HG02885 (cell line): ENCODE measurements around the gene FDXR.
"Not testable (repeated sequence)": the region's sequence is repeated elsewhere in the genome, so short reads cannot be mapped to it uniquely, and the experiment has no call there.

Experiments used
- ATAC-seq: cut with Tn5 transposase; IDR thresholded peaks from one replicate; pipeline ENCODE4 v1.9.1; 2021; ENCODE audit warnings: mild to moderate bottlenecking; ENCODE audit not compliant: unreplicated experiment, poor library complexity

FDXR gene

DNA sequence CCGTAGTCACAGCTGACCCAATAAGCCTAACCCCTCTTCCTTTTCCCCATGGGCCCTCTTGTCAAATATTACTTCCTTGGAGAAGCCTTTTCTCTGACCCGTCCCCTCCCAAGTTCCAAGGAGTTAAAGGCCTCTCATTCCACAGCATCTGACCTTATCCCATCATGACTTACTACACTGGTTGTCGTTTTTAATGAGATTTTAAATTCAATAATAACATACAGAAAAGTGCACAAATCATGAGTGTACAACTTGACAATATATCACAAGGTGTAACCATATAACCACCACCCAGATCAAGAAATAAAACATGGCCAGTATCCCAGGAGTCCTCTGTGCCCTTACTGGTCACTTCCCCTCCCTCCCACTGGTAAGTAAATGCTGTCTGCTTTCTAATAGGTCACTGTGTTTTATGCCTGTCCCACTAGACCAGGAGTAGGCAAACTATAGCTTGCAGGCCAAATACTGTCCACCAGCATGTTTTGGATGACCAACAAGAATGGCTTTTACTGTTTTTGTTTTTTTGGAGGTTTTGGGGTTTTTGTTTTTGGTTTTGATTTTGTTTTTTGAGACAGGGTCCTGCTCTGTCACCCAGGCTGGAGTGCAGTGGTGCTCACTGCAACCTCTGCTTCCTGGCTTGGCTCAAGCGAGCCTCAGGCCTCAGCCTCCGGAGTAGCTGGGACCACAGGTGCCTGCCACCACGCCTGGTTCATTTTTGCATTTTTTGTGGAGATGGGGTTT, 1.2 kb upstream of the FDXR start:
- no peak for ATAC-seq

DNA sequence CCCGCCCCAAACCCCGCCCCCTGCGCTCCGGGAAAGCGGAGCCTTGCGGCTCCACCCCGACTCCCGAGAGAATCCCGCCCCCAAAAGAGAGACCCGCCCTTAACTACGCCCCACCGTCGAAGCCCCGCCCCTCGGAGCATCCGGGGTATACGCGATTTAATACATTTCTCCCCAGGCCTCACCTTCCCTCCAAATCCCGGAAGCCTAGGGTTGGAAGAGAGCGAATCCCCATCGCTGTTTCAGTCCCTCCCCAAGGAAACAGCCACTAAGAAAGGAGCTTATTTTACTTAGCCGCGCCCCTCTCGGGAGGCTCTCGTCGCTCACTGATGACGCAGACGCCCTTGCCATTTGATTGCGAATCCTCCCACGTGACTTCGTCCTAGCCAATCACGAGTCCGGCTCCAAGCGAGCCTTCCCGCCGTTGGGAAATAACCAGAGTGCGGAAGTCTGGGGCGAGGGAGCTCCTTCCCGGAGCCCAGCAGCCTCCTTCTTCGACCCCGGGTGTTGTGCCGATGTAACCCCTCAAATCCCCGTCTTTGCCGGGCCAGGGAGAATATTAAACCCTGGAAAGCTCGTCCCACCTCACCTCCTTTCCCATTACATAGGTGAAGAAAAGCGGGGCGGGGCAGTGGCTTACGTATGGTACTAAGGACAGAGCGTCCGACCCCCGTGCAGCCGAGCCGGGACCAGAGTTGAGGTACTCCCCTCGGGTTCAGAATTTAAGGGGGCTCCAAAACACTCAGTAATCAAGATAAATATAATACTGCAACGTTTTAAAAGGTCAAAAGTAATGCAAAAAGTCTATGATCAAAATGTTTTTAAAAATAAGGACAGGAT, 461 bp upstream of the FDXR start:
- peak; percentile 90 for ATAC-seq

DNA sequence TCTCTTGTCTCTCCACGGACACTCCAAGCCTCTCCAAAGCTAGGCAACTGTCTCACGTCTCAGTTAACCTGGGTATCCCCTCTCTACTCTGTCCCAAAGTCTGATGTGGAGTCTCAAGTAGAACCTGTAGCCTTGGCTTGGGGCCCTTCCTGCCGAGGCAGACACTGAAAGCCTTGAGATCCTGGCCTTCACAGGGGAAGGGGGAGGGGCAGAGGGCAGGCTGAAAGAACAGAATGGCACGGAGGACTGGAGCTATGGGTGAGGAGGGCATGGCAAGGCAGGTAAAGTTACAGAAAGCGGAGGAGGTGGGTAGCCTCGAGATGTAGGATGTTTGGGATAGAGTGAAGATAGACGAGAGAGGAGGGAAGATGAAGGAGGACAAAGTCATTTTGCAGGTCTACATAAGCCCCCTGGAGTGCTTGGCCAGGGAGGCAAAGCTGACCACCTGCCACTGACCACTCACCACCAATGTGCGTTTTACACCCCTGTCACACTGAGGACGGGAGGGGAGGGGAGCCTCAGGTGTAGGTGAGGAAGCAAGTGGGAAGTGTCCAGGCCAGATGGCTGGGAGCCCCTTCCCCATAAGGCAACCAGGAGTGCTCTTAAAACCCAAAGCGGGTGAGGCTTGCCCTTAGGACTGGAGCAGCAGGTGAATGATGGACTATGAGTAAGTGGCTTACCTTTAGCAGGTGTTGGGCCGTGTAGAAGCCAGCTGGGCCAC, 1.3 kb downstream of the FDXR start:
- no peak for ATAC-seq

DNA sequence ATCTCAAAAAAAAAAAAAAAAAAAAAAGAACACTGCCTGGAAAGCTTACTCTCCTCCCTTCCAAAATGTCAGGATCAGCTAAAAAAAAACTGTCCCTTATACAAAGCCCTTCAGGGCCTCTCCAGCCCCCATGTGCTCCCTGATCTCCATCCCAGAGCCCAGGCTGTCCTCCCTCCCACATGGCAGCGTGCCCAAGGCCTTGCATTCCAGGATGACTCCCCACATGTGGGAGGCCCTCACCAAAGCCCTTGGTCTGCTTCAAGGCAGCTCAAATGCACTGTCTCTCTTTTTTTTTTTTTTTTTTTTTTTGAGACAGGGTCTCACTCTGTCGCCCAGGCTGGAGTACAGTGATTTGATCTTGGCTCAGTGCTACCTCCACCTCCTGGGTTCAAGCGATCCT, 2.3 kb downstream of the FDXR start:
- no peak for ATAC-seq

DNA sequence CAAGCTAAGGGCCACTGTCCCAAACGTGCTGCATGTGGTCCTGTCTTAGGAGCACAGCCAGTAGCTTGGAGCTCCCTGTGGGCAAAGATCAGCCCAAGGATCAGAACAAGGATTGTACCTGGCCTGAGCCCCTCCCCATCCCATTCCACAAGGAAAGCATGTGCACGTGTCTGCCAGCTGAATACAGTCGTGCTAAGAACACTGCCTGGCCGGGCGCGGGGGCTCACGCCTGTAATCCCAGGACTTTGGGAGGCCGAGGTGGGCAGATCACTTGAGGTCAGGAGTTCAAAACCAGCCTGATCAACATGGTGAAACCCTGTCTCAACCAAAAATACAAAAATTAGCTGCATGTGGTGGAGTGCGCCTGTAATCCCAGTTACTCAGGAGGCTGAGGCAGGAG, 2.8 kb downstream of the FDXR start:
- ATAC-seq, result not testable (repeated sequence)

DNA sequence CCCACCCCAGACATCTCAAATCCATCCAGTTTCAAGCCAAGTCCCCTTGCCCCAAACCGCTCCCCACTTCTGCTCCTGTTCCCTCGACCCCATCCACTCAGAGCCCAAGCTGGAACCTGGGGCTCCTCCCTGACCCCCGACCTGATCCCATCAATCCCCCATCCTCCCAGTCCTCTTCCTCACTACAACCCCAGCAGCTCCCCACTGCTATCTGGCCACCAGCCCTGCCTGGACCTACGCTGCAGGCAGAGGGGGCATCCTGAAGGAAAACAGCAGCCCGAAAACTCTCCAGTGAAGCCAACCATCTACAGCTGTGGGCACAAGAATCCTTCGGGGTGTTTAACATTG, 3.9 kb downstream of the FDXR start:
- ATAC-seq, result no peak

DNA sequence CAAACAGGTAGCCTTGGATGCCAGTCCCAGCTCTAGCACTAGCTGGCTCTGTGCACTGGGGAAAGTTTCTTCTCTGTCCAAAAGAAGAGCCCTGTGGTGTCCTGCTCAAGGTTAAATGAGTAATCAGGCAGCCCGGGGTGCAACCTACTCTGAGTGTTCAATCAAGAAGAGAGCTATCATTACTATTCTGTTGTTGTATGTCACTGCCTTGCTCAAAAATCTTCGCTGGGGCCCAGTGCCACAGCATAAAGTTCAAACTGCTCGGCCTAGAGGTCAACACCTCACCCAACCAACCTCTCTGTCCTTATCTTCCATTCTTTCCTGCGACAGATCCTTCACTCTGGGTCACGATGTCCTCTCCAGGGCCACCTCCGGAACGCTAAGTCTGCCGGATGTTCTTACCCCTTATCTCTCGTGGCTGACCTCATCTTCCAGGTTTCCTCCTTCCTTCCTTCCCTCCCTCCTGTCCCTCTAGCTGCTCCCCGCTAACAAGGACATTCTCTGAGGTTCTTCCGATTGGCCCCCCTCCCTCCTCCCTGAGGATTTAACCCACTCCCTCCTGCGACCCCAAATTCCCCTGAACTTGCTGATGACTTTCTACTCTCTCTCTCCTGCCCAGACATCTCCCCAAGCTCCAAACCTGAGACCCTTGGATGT, 4.4 kb downstream of the FDXR start:
- ATAC-seq, result no peak

DNA sequence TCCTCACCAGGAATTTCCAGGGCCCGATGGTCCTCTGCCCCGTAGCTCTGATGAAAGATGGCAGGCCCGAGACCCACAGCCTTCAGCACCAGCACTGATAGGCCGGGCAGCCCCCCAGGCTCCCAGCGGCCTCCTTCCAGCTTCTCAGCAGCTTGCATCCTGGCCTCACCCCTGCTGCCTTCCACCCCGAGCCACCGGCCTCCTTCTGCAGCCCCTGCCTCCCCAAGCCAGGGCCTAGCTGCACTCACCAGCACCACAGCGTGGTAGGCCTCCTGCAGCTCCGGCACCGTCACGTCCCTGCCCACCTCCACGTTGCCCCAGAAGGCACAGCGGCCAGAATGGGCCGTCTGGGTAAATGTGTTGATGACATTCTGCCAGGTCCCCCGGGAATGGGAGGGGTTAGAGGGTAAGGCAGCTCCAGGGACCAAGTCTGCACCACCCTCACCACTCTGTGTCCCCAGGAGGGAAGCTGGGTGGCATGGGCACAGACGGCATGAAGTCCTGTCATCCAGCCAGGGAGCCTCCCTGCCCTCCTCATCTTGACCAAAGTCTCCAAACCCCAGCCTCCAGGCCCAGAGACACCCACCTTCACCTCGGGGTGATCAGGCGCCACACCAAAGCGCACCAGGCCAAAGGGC, 6.5 kb downstream of the FDXR start:
- ATAC-seq, result no peak

DNA sequence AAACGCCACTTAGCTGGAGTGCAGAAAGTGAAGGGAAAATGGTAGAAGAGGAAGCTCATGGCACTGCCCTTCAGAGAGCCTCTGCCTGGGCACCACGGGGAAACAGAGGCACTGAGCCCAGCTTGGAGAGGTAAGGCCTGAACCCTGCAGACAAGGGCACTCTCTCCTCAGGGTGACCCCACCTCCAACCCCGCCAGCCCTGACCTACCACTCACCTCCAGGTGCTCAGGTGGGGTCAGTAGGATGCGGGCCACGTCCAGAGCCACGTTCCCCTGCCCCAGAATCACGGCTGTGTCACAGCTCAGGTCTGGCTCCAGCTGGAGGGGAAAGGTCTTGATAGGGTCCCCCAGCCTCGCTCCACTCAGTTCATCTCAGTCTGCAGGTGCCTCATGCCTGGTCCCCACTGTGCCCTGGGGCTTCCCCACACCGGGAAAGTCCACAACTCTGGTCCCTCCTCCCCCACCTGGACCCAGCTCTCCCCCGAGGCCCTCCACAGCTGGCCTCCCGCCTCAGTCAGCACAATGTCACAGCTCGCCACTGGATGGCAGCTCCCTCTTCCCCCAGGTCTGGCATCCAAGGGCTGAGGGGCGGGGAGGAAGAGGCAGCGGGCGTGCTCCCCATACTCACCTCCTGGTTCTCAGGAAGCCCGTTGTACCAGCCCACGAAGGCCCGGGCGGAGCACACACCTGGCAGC, 7.1 kb downstream of the FDXR start:
- ATAC-seq, result no peak

DNA sequence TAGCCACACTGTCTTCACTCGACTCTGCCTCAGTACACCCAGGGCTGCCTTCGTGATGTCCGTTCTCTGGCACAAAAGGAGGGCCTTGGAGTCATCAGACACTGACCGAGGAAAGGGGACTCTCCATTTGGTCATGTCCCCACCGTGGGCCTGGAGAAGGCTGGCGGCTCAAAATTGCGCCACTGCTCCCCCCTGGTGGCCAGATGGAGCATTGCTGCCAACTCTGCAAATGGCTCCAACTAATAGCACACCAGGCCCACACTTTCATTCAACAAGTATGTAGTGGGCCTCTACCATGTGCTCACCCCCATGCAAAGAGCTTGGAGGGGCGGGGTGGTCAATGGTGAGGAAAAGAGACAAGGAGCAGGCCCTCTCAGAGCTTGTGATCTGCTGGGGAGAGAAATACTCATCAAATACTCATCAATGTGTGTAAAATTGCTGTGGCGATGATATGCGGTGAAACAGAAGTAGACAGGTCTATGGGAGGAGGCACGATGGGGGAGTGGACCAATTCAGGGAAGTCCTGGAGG, 7.9 kb downstream of the FDXR start:
- no peak for ATAC-seq

DNA sequence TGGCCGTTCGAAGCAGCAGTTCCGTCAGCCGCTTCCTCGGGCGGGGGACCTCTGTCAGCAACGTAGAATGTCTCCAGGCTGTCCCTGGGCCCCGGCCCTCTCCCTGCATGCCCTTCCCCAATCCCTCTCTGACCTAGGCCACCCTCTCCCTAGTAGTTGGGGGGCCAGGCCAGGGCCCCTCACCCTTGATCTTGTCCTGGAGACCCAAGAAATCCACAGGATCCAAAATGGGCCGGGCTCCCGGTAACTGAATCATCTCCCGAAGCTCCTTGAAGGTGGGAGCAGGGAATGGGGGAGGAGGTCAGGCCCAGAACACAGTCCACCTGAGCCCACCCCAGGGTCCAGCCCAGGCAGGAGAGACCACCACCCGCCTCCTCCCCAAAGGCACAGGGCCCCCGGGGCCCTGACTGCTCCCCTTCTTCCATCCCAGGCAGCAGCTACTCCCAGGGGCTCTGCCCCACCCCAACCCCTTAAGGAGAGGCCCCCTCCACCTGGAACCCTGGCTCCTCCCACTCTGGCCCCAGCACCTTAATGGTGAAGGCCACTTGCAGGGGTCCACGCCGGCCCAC, 8.4 kb downstream of the FDXR start:
- ATAC-seq, result no peak

DNA sequence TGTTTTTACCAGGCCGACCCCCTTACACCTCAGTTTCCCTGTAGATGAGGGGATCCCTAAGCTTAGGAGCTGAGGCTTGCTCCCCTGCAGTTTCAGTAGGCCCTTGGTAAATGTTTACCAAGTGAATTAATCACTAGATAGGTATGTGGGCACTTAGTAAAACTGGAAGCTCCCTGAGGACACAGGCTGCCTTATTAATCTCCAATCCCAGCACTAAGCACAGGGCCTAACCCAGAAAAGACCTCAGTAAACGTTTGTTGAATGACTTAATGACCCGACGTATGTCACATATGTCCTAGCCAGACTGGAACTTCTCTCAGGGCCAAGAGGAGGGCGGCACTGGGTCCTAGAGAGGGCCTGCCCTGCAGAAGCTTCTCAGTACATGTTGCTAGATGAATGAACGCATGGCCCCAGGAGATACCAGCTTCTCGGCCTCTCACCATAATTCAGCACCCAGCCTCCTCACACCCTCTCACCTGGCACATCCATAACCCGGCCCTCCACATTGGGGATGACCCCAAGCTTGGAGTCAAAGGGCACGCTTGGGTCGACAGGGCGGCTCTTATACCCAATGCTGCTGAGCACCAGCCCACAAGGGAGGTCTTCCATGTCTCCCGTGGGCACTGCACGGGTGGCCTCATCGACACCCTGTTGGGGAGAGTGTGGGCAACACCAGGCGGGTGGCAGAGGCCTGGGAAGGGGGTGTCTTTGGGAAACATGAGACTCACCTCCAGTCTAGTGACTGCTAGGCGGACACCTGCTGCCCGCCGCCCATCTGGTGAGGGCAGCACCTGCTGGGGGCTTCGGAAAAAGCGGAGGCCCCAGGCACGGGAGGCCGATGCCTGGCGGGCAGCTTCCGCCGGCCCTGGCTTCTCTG, 9.1 kb downstream of the FDXR start:
- no peak for ATAC-seq

DNA sequence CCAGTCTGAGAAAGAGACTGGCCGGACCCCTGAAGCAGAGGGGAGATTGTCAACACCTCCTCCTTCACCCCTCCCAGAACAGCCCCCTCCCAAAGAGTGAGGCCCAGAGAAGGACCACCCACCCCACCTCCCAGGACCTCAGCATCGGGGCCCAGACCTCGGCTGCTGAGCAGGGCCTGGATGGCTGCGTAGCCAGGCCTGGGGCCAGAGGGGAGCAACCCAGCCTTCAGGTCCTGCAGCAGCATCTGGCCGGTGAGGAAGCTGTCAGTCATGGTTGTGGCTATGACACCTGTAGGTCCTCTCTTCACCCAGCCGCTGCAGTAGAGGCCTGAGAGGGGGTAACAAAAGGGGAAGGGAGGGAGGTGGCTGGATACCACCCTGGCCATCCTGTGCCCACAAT, 9.9 kb downstream of the FDXR start:
- ATAC-seq, result no peak

DNA sequence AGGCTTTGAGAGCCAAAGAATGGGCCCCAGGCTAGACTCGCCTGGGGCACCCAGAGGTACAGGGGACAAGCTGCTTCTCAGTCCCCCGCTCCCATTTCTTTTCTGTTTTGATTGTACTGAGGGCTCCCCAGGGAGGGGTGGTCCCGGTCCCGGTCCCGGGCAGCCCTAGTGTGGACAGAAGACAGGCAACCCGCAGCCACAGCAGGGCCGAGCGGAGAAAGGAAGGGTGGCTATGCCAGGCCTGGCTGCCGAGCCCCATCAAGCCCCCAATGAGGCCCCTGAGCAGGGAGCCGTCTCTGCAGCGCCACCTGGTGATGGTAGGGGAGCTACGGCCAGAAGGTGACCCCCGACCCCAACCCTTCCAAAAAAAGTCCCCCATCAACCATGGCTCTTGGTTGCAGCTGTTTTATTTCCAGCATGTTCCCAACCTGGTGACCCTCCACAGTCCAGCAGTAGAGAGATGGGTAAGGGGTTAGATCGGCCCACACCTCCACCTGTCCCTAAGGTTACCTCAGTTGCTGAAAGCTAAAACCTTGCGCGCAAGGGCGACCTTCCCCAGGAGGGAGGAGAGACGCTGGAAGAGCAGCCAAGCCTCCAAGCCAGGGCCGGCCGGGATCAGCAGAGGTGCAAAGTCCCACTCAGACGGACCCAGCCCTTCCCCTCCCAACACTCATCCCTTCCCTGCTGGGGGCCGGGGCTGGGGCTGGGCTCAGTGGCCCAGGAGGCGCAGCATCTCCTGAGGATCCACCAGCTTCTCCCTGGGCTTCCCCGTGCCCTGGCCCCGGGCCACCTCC, 10.5 kb downstream of the FDXR start:
- no peak for ATAC-seq

DNA sequence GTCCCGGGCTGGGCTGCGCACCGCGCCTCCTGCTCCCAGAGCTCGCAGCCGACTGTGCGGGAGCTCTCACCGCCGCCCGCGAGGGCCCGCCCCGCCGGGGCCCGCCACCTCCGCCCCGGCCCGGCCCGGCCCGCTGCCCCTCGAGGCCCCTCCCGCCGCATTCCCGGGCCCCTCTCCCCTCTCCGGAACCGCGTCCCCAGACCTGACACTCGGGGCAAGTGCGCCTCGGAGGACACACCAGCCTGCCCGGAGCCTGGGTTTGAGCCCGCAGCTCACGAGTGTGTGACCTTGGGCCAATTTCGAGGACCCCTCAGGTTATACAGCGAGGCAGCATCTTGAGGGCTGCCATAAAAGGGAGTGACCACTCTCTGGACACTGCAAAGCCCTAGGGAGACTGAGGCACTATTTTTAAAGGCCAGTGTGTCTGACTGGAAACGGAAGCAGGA, 11.1 kb downstream of the FDXR start:
- ATAC-seq, result no peak

DNA sequence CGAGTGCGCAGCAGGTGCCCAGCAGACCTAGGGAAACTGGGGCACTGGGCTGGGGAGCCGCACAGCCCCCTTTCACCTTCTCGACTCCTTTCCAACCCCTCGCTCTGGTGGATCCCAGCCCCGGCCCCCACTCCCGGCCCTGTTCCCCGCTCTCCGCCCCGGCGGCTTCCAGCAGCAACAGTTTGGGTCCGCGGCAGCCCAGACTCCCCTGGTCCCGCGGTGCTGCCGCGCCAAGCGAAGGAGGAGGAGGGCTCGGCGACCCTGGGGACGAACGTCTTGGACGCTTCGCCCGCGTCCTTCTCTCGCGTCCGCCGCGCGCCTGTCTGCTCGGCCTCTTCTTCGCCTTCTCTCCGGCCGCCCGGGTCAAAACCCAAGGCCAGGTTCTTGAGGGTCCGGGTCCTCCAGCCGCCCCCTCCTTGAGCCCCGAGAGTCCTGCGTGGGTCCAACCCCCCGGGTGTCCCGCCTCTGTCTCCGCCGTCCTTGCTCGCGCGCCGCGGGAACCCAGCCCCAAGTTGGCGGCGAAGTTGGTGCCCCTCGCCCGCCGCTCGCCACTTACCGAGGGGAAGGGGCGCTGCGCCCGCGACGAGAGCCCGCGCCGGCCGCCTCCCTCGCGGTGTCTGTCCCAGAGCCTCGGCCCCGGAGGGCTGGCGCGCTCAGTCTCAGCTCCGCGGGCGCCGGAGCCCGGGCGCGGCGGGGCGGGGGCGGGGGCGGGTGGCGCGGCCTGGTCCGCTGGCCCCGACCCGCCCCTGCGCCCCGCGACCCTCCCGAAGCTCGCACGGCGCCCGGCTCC, 11.7 kb downstream of the FDXR start:
- ATAC-seq, result no peak
